HepG2 (cell line): ENCODE data around the gene C16orf82. TPM values are rescaled to one million over a fixed set of nuclear protein-coding genes. Genes with fewer than 3 reads are reported as not detected.

ENCODE experiments used
- ATAC-seq: fragments of 200-7000 bp; cut with Tn5 transposase; 3 replicates; pipeline ENCODE4 v1.9.1; 2020; ENCODE audit warnings: mild to moderate bottlenecking, moderate library complexity
- BruUV-seq: library from RNA; stranded (reverse); fragments of 400-500 nt; replicated peaks from 2 replicates; lab custom pipeline; 2021; lab: Mats Ljungman, UMichigan
- CTCF ChIA-PET: fragments of 300-600 bp; formaldehyde crosslinking; extraction: SDS; loops from one replicate; lab custom pipeline; 2021; ENCODE audit warnings: low total read pairs, inconsistent platforms, low intra/inter-chr PET ratio; lab: Yijun Ruan, JAX
- POLR2A ChIA-PET: fragments of 350-600 bp; sonication (Branson Sonifier 250); formaldehyde crosslinking; loops from one replicate; lab custom pipeline; 2020; ENCODE audit warnings: antibody characterized with exemption, inconsistent platforms; lab: Yijun Ruan, JAX
- DNase-seq: peaks from one replicate; pipeline ENCODE4 v3.0.0-alpha.2; 2015; ENCODE audit warnings: low spot score
- FAIRE-seq: peaks from 3 replicates; lab custom pipeline; 2011; peaks lifted over from hg19 to GRCh38; lab: Jason Lieb, UNC
- H2AFZ ChIP-seq: one replicate; pipeline ENCODE4 v1.6.1; 2011; ENCODE audit warnings: low read length, inconsistent platforms
- H3K27ac ChIP-seq: fragments of 300-600 bp; 3 replicates; pipeline ENCODE4 v1.8.0; 2011; ENCODE audit warnings: mixed run types, mild to moderate bottlenecking, mixed read lengths, low read length, inconsistent platforms; ENCODE audit not compliant: insufficient read depth; ENCODE audit errors: extremely low read length
- H3K27me3 ChIP-seq, 2 experiments: fragments of 200-600 bp in 1 of 2; 2 replicates in 1 of 2; 3 replicates in 1 of 2; pipeline versions ENCODE4 v1.6.0 to v1.8.0; 2011; ENCODE audit warnings: low read length in 2 of 2, mild to moderate bottlenecking in 2 of 2, moderate library complexity in 2 of 2, inconsistent platforms in 1 of 2; ENCODE audit not compliant: insufficient read depth in 2 of 2, control insufficient read depth in 1 of 2
- H3K36me3 ChIP-seq, 2 experiments: fragments of 200-600 bp in 1 of 2; replicated peaks in 1 of 2; 2 replicates in 1 of 2; 3 replicates in 1 of 2; pipeline versions ENCODE4 v1.5.1 to v1.8.0; 2011; ENCODE audit warnings: low read length in 2 of 2, inconsistent platforms in 1 of 2; ENCODE audit not compliant: insufficient read depth in 2 of 2, control insufficient read depth in 1 of 2
- H3K4me1 ChIP-seq: 2 replicates; pipeline ENCODE4 v1.5.1; 2012; ENCODE audit warnings: low read length, inconsistent platforms; ENCODE audit not compliant: insufficient read depth
- H3K4me2 ChIP-seq: 2 replicates; pipeline ENCODE4 v1.6.0; 2011; ENCODE audit warnings: low read depth, low read length, inconsistent platforms
- H3K4me3 ChIP-seq, 3 experiments: fragments of 200-600 bp in 1 of 3; sonication (generic), shearing (Covaris generic) in 1 of 3; replicated peaks in 1 of 3; 2 replicates each; pipeline ENCODE4 v1.5.1; 2011 to 2016; ENCODE audit warnings: low read length in 3 of 3, inconsistent platforms in 2 of 3, low read depth in 2 of 3, mild to moderate bottlenecking in 2 of 3, control low read depth in 1 of 3, mixed read lengths in 1 of 3; ENCODE audit not compliant: insufficient read depth in 1 of 3
- H3K79me2 ChIP-seq: one replicate; pipeline ENCODE4 v1.6.1; 2011; ENCODE audit warnings: low read length, inconsistent platforms; ENCODE audit not compliant: insufficient read depth
- H3K9ac ChIP-seq: 2 replicates; pipeline ENCODE4 v1.6.0; 2011; ENCODE audit warnings: mild to moderate bottlenecking, low read depth, low read length, inconsistent platforms; ENCODE audit not compliant: insufficient read depth
- H3K9me3 ChIP-seq: 2 replicates; pipeline ENCODE4 v1.5.1; 2012; ENCODE audit warnings: mild to moderate bottlenecking, low read length
- H4K20me1 ChIP-seq: 2 replicates; pipeline ENCODE4 v1.6.0; 2011; ENCODE audit warnings: inconsistent platforms, mild to moderate bottlenecking, low read length, moderate library complexity; ENCODE audit not compliant: insufficient read depth
- FOXA1 ChIP-seq, 2 experiments: fragments of 450-650 bp in 1 of 2; sonication (generic) in 1 of 2; formaldehyde crosslinking in 1 of 2; IDR thresholded peaks; 2 replicates each; pipeline versions ENCODE4 v1.4.0 to v1.6.1; 2016 to 2020; ENCODE audit warnings: missing genetic modification reagents in 1 of 2
- GATA4 ChIP-seq: sonication (generic); IDR thresholded peaks from 2 replicates; pipeline ENCODE4 v1.6.1; 2016; ENCODE audit warnings: antibody characterized with exemption, low read depth, borderline replicate concordance
- MAFG ChIP-seq: sonication (generic); formaldehyde crosslinking; IDR thresholded peaks from 2 replicates; pipeline ENCODE4 v1.5.1; 2020; ENCODE audit warnings: mild to moderate bottlenecking, missing genetic modification reagents
- MEF2D ChIP-seq: sonication (generic); formaldehyde crosslinking; IDR thresholded peaks from 2 replicates; pipeline ENCODE4 v1.5.1; 2020; ENCODE audit warnings: mild to moderate bottlenecking, missing genetic modification reagents
- NFYC ChIP-seq: IDR thresholded peaks from 2 replicates; pipeline ENCODE4 v1.6.1; 2016; ENCODE audit warnings: missing genetic modification reagents, missing compliant biosample characterization
- TMF1 ChIP-seq: sonication (generic); formaldehyde crosslinking; IDR thresholded peaks from 2 replicates; pipeline ENCODE4 v1.8.1; 2022; ENCODE audit warnings: low read depth, missing genetic modification reagents
- ZKSCAN8 ChIP-seq: IDR thresholded peaks from 2 replicates; pipeline ENCODE4 v1.6.1; 2016; ENCODE audit warnings: borderline replicate concordance, missing genetic modification reagents, missing compliant biosample characterization
- ZNF263 ChIP-seq: sonication (generic); formaldehyde crosslinking; IDR thresholded peaks from 2 replicates; pipeline ENCODE4 v1.4.0; 2020; ENCODE audit warnings: missing genetic modification reagents
- ZNF3 ChIP-seq: IDR thresholded peaks from 2 replicates; pipeline ENCODE4 v1.7.0; 2017; ENCODE audit warnings: inconsistent platforms
- ZNF530 ChIP-seq: sonication (generic); formaldehyde crosslinking; IDR thresholded peaks from 2 replicates; pipeline ENCODE4 v1.5.0; 2020; ENCODE audit warnings: low read depth, mild to moderate bottlenecking, missing genetic modification reagents
- WGBS: methylation state at CpG from one replicate; pipeline ENCODE4 v1.1.6; 2017; ENCODE audit warnings: low lambda C conversion rate; 5-methylcytosine and 5-hydroxymethylcytosine counted together
- in situ Hi-C: cut with HindIII; loops from 2 replicates; pipeline ENCODE4 v1.10.0; 2017; ENCODE audit warnings: low pct_unique_long_range_greater_than_20kb; ENCODE audit not compliant: extremely low pct_ligation_motif_present
- intact Hi-C: fragments of 100-400 bp; cut with micrococcal nuclease; formaldehyde crosslinking; loops from one replicate; pipeline ENCODE4 v1.10.0; 2022; ENCODE audit not compliant: unreplicated experiment
- polyA plus RNA-seq, 8 experiments: library from polyadenylated mRNA; depleted of rRNA in 3 of 8; stranded (reverse) in 7 of 8; unstranded in 1 of 8; fragments of >200 nt; fragmentation: Illumina TruSeq in 4 of 8; extraction: Trizol in 4 of 8; gene quantifications; 2 replicates each; pipeline versions ENCODE4 v1.2.1 to v1.2.3, GENCODE V29; 2011 to 2016; ENCODE audit warnings: low read depth in 4 of 8, missing spikeins in 1 of 8, mixed read lengths in 1 of 8; ENCODE audit not compliant: insufficient read depth in 1 of 8
- total RNA-seq, 5 experiments: library from RNA; depleted of rRNA; stranded (reverse); fragments of >200 nt; fragmentation: Illumina TruSeq; extraction: Trizol; gene quantifications; 2 replicates each; pipeline ENCODE4 v1.2.3, GENCODE V29; 2016; ENCODE audit warnings: low read depth in 1 of 5
- TF ChIP-seq, protein P1 (sequence below): IDR thresholded peaks from 2 replicates; pipeline ENCODE4 v1.6.1; 2016; ENCODE audit warnings: low read depth, missing genetic modification reagents, missing compliant biosample characterization
- TF ChIP-seq, protein P2 (sequence below): sonication (generic); formaldehyde crosslinking; IDR thresholded peaks from 2 replicates; pipeline ENCODE4 v1.4.0; 2020; ENCODE audit warnings: mild to moderate bottlenecking, missing genetic modification reagents
- TF ChIP-seq, protein P3 (sequence below): sonication (generic); formaldehyde crosslinking; IDR thresholded peaks from 2 replicates; pipeline ENCODE4 v1.8.0; 2022; ENCODE audit warnings: missing genetic modification reagents, mild to moderate bottlenecking, inconsistent platforms, borderline replicate concordance

Gene C16orf82
- total and polyA plus RNA-seq, 2 of the 13 experiments (the other 11 are each of a cell fraction or from before 2014, with no cell fraction given) = not detected

DNA sequence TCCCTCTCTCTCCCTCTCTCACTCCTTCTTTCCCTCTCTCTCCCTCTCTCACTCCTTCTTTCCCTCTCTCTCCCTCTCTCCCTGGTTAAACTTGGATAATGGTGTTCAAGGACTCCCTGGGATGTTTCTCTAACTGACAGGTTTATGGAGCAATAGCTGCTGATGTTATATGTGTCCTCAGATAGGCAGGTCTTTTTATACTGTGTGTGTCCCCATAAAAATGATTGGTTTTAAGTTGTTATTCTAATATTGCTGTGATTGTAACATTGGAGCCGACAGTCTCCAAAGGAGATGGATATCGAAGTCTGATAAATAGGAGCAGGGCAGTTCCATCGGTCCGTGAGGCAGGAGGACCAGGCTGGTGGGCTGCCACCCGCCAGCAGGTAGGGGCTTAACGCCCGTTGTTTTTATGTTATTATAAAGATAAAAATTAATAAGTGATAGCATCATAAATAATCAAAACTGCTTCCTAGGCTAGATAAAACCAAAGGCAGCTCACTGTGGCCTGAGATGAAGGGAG is 38.1 kb upstream of the C16orf82 start:
- BruUV-seq = no TSS peak

More for the DNA sequence above, 38.1 kb upstream of the C16orf82 start:
- CTCF ChIA-PET = no interaction called here
- Histone ChIP-seq H3K4me2 (no peak overlapping the region), H4K20me1 (no peaks in the 10 kb centered on the region), H3K9me3 (no peaks in the 10 kb centered on the region), H3K27ac (no peak overlapping the region), H3K27me3 (peaks cover 0 to 17% of the 10 kb centered on the region in 2 experiments; a peak in 2 of 5 replicates), H3K9ac (no peak overlapping the region), H2AFZ (no peak overlapping the region), H3K36me3 (no peaks in the 10 kb centered on the region), H3K79me2 (no peaks in the 10 kb centered on the region), H3K4me3 (no peak overlapping the region), H3K4me1 (no peaks in the 10 kb centered on the region)
- in situ Hi-C loops (no loop called here), intact Hi-C loops (no loop called here)
- ATAC-seq (no peak), DNase-seq (no peak), FAIRE-seq (no peak)
- WGBS = 19% methylated on average over 7 of the region's 7 CpGs
- TF ChIP-seq ZKSCAN8 (CRISPR knock-in tag) (no peak), MAFG (CRISPR knock-in tag) (no peak), GATA4 (no peak), FOXA1 (IDR thresholded peaks at IDR 0.05) (no peak), FOXA1 (CRISPR knock-in tag; IDR thresholded peaks at IDR 0.05) (no peak), ZNF530 (CRISPR knock-in tag) (no peak), TMF1 (no peak), ZNF3 (CRISPR knock-in tag) (no peak), ZNF263 (CRISPR knock-in tag) (no peak), NFYC (CRISPR knock-in tag) (no peak), MEF2D (no peak)
- TF ChIP-seq, protein P1, sequence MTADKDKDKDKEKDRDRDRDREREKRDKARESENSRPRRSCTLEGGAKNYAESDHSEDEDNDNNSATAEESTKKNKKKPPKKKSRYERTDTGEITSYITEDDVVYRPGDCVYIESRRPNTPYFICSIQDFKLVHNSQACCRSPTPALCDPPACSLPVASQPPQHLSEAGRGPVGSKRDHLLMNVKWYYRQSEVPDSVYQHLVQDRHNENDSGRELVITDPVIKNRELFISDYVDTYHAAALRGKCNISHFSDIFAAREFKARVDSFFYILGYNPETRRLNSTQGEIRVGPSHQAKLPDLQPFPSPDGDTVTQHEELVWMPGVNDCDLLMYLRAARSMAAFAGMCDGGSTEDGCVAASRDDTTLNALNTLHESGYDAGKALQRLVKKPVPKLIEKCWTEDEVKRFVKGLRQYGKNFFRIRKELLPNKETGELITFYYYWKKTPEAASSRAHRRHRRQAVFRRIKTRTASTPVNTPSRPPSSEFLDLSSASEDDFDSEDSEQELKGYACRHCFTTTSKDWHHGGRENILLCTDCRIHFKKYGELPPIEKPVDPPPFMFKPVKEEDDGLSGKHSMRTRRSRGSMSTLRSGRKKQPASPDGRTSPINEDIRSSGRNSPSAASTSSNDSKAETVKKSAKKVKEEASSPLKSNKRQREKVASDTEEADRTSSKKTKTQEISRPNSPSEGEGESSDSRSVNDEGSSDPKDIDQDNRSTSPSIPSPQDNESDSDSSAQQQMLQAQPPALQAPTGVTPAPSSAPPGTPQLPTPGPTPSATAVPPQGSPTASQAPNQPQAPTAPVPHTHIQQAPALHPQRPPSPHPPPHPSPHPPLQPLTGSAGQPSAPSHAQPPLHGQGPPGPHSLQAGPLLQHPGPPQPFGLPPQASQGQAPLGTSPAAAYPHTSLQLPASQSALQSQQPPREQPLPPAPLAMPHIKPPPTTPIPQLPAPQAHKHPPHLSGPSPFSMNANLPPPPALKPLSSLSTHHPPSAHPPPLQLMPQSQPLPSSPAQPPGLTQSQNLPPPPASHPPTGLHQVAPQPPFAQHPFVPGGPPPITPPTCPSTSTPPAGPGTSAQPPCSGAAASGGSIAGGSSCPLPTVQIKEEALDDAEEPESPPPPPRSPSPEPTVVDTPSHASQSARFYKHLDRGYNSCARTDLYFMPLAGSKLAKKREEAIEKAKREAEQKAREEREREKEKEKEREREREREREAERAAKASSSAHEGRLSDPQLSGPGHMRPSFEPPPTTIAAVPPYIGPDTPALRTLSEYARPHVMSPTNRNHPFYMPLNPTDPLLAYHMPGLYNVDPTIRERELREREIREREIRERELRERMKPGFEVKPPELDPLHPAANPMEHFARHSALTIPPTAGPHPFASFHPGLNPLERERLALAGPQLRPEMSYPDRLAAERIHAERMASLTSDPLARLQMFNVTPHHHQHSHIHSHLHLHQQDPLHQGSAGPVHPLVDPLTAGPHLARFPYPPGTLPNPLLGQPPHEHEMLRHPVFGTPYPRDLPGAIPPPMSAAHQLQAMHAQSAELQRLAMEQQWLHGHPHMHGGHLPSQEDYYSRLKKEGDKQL (CRISPR knock-in tag) = no peak
- TF ChIP-seq, protein P2, sequence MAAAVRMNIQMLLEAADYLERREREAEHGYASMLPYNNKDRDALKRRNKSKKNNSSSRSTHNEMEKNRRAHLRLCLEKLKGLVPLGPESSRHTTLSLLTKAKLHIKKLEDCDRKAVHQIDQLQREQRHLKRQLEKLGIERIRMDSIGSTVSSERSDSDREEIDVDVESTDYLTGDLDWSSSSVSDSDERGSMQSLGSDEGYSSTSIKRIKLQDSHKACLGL (CRISPR knock-in tag) = no peak
- TF ChIP-seq, protein P3, sequence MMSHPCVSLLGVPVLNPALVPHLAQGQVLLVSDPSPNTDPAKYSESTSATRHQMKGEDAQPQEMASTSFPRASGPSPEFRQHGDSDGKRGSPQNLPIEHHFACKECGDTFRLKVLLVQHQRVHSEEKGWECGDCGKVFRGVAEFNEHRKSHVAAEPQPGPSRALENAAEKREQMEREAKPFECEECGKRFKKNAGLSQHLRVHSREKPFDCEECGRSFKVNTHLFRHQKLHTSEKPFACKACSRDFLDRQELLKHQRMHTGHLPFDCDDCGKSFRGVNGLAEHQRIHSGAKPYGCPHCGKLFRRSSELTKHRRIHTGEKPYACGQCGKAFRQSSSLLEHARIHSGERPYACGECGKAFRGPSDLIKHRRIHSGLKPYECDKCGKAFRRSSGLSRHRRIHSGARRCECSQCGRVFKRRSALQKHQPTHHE (CRISPR knock-in tag) = no peak
- POLR2A ChIA-PET = no interaction called here
